HG03521 (cell line): Measurements from ENCODE around the gene CEP68.
"Not testable (repeated sequence)": the region's sequence is repeated elsewhere in the genome, so short reads cannot be mapped to it uniquely, and the experiment has no call there.

Source experiments
- ATAC-seq: cut with Tn5 transposase; IDR thresholded peaks from one replicate; pipeline ENCODE4 v1.9.1; 2021; ENCODE audit warnings: mild to moderate bottlenecking, moderate library complexity; ENCODE audit not compliant: unreplicated experiment

CEP68 gene

GRCh38 chr2:65129286-65129825 lies 73.1 kb downstream of the CEP68 start:
- ATAC-seq = no peak

DNA sequence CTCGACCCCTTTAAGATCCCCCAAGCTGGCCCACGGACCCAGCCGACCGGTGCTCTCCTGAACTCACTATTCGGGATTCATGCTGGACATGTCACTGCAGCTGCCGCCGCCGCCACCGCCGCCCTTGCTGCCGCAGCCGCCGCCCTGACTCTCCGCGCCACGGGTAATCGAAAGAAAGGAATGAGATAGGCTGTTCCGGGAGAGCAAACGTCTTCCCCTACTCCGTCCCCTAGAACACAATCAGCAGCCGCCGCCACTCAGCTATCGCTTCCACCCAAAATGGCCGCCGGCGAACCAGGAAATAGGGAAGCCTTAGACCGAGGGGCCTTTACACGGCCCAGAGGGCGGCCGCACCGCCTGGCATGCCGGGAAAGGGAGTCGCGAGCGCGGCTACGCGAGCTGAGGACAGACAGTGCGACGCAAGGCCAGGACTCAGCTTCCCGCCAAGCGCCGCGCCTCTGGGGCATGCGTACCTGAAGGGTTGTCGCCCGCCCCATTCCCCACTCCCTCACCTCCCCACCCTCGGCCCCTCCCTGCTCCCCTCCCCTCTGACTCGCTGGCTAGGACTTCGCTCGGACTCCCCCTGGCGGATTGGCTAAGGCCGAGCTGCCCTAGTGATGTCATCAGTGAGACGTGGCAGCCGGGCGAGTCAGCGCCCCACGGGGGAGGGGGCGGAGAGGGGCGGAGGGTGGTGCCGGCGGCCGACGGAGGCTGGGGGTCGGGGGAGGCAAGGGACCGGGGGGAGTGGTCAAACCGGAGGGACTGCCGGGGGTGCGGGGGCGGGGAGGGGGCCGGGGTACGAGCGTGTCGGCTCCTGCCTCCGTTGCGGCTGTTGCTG lies 73.8 kb downstream of the CEP68 start, which contains the start of gene RAB1A:
RAB1A (minus strand) TSS at position 281 of the 838 bp plus-strand sequence; CDS start at position 90, 191 bp downstream.
- peak; percentile 94 for ATAC-seq

GRCh38 chr2:65130664-65131175 lies 74.5 kb downstream of the CEP68 start:
- ATAC-seq = peak; percentile 18

- ATAC-seq = not testable (repeated sequence)
Measured at GRCh38 chr2:65132930-65133329, 76.7 kb downstream of the CEP68 start.

DNA sequence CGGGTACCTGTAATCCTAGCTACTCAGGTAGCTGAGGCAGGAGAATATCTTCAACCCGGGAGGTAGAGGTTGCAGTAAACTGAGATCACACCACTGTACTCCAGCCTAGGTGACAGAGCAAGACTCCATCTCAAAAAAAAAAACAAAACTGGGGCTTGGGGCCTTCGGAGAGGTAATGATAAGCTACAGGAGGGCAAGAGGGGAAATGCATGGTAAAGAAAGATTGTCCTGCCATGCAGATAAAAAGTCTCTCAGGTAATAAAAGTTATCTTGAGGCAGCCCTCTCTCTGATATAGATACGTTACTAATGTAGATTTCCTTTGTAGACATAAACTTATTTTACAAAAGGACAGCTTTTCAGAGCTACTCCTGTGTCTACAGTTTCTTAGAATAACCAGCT lies 77.4 kb downstream of the CEP68 start:
- no peak for ATAC-seq

- no peak for ATAC-seq
Measured at GRCh38 chr2:65134158-65134557, 77.9 kb downstream of the CEP68 start.

GRCh38 chr2:65136253-65136652 lies 80.0 kb downstream of the CEP68 start:
- ATAC-seq = no peak
